SK-N-MC (cell line): ENCODE measurements around the gene DPPA4.

Experiments
- EZH2 ChIP-seq: fragments of 200-600 bp; sonication (generic); IDR thresholded peaks from one replicate; pipeline ENCODE4 v1.6.1; 2017; ENCODE audit warnings: antibody characterized with exemption
- POLR2AphosphoS5 ChIP-seq: IDR thresholded peaks from 2 replicates; pipeline ENCODE4 v1.6.1; 2012; ENCODE audit warnings: mild to moderate bottlenecking, low read depth, low read length, borderline replicate concordance

GRCh38 chr3:109372639-109373038, 35.3 kb upstream of the DPPA4 start:
- TF ChIP-seq POLR2AphosphoS5 (no peak), EZH2 (no peak)
